ENCODE data around the gene NMRAL1. TPM values are rescaled to one million over a fixed set of nuclear protein-coding genes. Genes with fewer than 3 reads are reported as not detected.

Gene NMRAL1
- total RNA-seq, 1 donor from 2014 or later = 30.7 TPM

DNA sequence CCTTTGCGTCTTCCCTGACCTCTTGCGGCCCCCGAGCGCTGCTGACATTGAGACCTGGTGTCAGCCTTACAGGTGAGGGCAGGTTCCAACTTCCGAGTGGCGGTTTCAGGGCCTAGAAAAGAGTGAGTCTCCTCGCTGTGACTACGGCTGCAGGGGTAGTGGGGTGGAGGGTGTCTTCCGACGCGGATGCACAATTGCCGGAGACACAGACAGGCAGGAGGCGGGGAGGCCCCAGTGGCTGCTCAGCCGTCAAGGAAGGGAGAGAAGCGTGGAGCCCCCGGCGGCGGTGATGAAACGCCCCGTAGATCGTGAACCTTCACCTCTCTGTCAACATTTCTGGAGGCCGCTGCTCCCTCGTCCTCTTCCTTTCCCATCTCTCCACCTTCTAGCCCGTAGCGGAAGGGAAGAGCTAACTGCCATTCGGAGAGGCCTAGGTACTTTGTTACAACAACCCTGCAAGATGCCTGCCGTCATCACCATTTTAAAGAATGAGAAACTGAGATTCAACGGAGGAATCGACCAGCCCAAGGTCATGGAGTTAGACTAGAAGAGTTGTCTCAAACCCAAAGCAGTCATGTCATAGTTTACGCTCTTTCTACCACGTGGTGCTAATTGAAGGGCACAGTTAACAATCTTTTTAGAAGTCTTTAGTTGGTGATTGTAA, 48.3 kb downstream of the NMRAL1 start:
- intact Hi-C loops (cut with micrococcal nuclease) = no loop called here
- no peak for DNase-seq (ENCODE audit: low spot score)

DNA sequence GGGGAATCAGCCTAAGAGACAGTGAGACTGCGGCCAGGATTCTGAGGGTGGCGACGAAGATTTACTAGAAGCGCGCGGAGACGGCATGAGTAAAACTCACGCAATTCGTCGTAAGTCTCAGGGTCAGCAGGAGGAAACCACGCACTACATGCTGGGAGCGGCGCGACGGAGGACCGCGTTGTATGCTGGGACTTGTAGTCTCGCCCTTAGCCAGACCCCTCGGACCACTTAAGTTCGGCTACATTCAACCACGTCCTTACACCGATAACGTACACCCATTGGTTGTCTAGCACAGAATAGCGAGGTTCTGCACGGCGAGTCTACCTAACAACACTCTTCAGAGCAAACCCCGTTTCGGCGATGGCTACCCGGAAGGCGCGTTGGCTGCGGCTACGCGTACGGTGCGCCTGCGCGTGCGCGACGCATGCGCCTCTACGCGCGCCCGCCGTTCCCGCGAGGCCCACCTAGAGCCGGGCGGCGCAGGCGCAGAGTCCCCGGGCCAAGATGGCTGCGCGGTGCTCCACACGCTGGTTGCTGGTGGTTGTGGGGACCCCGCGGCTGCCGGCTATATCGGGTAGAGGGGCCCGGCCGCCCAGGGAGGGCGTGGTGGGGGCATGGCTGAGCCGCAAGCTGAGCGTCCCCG, 48.9 kb downstream of the NMRAL1 start, which contains the start of gene DNAJA3:
Gene DNAJA3 (plus strand): TSS at position 491 of the 643 bp plus-strand sequence. CDS start 14 bp downstream, at position 505.
- DNase-seq (ENCODE audit: low spot score) = peak; percentile 91
- H3K36me3 Mint-ChIP-seq (ENCODE audit: low read depth) = peaks cover 27% of the 10 kb centered on the region
- H3K27me3 Mint-ChIP-seq (ENCODE audit: low read depth) = no peaks in the 10 kb centered on the region
- intact Hi-C loops (cut with micrococcal nuclease) = loop anchor here (1.0 to 2.0 kb wide), 3 partner anchors 9 to 191 kb away; partner anchors contain the start of genes CORO7 and HMOX2
- H3K4me1 Mint-ChIP-seq (ENCODE audit: low read depth) = peaks cover 22% of the 10 kb centered on the region
- H3K27ac Mint-ChIP-seq = peak within 1 kb of the TSS; percentile 100
- no peaks in the 10 kb centered on the region for H3K9me3 Mint-ChIP-seq
- peak within 1 kb of the TSS; percentile 98 for H3K4me3 Mint-ChIP-seq (ENCODE audit: low read depth)

More for the DNA sequence above, 48.3 kb downstream of the NMRAL1 start:
- H3K27ac Mint-ChIP-seq = peak overlapping the region; percentile 100
- H3K4me1 Mint-ChIP-seq (ENCODE audit: low read depth) = peaks cover 23% of the 10 kb centered on the region
- H3K4me3 Mint-ChIP-seq (ENCODE audit: low read depth) = peak overlapping the region; percentile 98
- H3K9me3 Mint-ChIP-seq = no peaks in the 10 kb centered on the region
- H3K36me3 Mint-ChIP-seq (ENCODE audit: low read depth) = peaks cover 32% of the 10 kb centered on the region
- no peaks in the 10 kb centered on the region for H3K27me3 Mint-ChIP-seq (ENCODE audit: low read depth)

DNA sequence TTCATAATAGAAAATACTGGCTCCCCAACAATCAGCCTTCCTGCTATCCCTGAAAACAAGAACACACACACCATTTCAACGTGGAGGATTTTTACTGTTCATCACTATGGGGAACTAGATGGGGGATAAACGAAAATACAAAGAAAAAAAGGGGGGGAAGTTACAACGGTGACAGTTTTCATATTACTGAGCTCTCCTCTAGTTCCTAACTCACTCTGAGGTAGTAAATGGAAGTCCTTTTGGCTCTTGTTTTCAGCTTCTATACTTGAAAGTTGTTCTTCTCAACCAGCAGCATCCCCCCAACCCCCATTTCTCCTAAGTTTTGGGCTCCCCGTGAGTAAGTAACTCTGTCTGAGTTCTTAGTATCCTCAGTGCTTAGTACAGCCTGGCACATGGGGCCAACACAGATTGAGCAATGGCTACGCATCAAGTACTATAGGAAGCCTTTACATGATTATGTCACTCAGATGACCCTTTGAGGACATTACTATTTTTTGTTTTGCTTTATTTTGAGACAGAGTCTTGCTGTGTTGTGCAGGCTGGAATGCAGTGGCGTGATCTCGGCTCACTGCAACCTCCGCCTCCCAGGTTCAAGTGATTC, 53.8 kb downstream of the NMRAL1 start:
- intact Hi-C loops (cut with micrococcal nuclease) = no loop called here

DNA sequence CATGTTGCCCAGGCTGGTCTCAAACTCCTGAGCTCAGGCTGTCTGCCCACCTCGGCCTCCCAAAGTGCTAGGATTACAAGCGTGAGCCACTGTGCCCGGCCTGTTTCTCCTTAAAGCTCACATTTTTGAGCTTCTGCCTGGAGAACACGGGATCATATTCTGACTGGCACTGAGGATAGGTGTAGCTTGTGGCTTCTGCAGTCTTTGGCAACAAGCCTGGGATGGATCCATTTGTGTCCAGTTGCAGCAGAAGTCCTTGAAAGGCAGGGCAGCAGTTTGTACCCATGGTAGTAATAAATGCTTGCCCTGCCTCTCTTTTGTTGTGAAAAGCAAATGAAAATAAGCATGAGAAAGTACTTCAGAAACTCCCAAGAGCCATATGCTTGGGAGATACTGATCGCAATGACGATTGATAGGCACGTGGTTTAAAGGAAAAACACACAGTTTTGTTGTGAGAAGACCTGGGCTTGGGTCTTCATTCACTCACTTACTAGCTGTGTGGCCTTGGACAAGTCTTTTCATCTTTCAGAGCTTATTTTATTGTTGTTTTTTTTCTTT, 54.9 kb downstream of the NMRAL1 start:
- intact Hi-C loops (cut with micrococcal nuclease) = loop anchor here (5.0 kb wide), 1 partner anchor 118 kb away; the partner anchor contains the start of gene CDIP1
- no peaks in the 10 kb centered on the region for H3K9me3 Mint-ChIP-seq
- no peak for DNase-seq (ENCODE audit: low spot score)
- no peak overlapping the region for H3K27ac Mint-ChIP-seq
- peaks cover 14% of the 10 kb centered on the region for H3K4me1 Mint-ChIP-seq (ENCODE audit: low read depth)
- H3K27me3 Mint-ChIP-seq (ENCODE audit: low read depth) = no peaks in the 10 kb centered on the region
- H3K4me3 Mint-ChIP-seq (ENCODE audit: low read depth) = no peak overlapping the region
- peaks cover 6% of the 10 kb centered on the region for H3K36me3 Mint-ChIP-seq (ENCODE audit: low read depth)

More for the DNA sequence above, 53.8 kb downstream of the NMRAL1 start:
- no peak overlapping the region for H3K27ac Mint-ChIP-seq
- H3K27me3 Mint-ChIP-seq (ENCODE audit: low read depth) = no peaks in the 10 kb centered on the region
- peaks cover 8% of the 10 kb centered on the region for H3K4me1 Mint-ChIP-seq (ENCODE audit: low read depth)
- DNase-seq (ENCODE audit: low spot score) = no peak
- no peaks in the 10 kb centered on the region for H3K36me3 Mint-ChIP-seq (ENCODE audit: low read depth)
- no peaks in the 10 kb centered on the region for H3K9me3 Mint-ChIP-seq
- no peak overlapping the region for H3K4me3 Mint-ChIP-seq (ENCODE audit: low read depth)

DNA sequence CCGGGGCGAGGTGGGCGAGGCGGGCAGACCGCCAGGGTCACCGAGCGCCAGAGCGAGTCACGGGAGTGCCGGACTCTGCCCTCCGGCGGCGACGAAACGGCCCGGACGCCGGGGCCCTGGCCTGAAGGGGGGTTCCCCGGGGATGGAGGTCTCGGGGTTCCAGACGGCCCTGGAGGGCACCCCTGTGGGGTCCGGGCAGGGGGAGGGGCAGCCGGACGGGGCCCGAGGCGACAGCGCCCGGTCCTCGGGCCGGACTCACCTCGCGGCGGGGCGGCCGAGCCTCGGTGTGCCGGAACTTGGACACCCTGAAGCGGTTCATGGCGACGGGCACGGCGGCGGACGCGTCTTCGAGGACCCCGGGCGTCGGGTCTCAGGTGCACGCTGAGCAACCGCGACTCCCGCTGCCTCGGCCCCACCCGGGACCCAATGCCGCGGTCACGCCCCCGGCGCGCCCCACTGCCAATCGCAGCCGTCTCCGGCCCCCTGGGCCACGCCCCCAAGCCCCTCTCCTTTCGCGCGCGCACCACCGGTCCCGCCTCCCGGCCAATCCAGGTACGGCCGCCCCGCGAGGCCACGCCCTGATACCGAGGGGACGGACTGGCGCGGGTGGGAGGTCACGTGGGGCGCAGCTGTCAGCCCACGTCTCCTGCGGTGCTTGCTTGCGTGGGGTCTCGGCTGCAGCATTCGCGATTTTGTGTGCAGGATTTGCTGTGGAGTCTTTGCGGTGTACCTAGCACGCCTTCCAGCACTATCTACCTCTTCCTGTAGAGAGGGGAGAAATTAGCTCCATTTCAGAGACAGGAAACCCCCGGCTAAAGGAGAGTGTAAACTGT, 58.0 kb downstream of the NMRAL1 start, which contains the start of gene CORO7:
Gene CORO7 (minus strand): TSS at position 397 of the 833 bp plus-strand sequence. CDS start 78 bp downstream, at position 319.
- H3K27me3 Mint-ChIP-seq (ENCODE audit: low read depth) = no peaks in the 10 kb centered on the region
- peak within 1 kb of the TSS; percentile 88 for H3K27ac Mint-ChIP-seq
- H3K4me1 Mint-ChIP-seq (ENCODE audit: low read depth) = peaks cover 27% of the 10 kb centered on the region
- peak; percentile 98 for DNase-seq (ENCODE audit: low spot score)
- peaks cover 19% of the 10 kb centered on the region for H3K36me3 Mint-ChIP-seq (ENCODE audit: low read depth)
- H3K4me3 Mint-ChIP-seq (ENCODE audit: low read depth) = peak within 1 kb of the TSS; percentile 95
- intact Hi-C loops (cut with micrococcal nuclease) = loop anchor here (1.0 to 5.0 kb wide), 2 partner anchors 9 to 121 kb away; partner anchors contain the start of genes CDIP1 and DNAJA3
- H3K9me3 Mint-ChIP-seq = no peaks in the 10 kb centered on the region

DNA sequence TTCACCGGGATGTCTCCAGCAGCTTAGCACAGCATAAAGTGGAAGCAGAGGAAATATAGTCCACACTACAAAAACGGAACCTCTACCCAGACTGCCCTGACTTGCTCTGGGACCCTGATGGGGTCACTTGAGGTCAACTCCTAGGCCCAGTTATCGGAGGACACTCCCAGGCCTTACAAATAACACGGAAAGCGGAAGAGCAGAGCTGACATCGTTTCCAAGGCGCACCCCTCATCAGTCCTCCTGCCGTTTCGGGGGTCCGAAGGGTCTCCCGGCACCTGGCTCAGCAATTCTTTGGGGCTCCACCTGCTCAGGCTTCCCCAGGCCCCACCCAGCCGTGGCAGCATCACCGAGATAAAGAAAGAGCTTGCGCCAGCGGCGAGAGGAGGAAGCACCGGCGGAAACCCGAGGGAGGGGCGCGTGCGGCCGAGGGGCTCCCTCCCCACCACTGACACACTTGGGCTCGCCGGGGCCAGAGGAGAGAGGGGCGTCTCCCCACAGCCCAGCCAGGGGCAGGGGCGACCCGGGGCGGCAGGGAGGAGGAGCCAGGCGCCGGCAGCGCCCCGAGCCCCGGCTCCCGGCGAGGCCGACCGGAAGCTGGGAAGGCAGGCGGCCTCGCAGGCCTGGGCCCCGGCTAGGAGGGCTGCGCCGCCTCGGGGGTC, 58.8 kb downstream of the NMRAL1 start:
- H3K27ac Mint-ChIP-seq = peak overlapping the region; percentile 88
- H3K27me3 Mint-ChIP-seq (ENCODE audit: low read depth) = no peaks in the 10 kb centered on the region
- H3K4me1 Mint-ChIP-seq (ENCODE audit: low read depth) = peaks cover 30% of the 10 kb centered on the region
- H3K4me3 Mint-ChIP-seq (ENCODE audit: low read depth) = peak overlapping the region; percentile 95
- peaks cover 24% of the 10 kb centered on the region for H3K36me3 Mint-ChIP-seq (ENCODE audit: low read depth)
- no peaks in the 10 kb centered on the region for H3K9me3 Mint-ChIP-seq
- intact Hi-C loops (cut with micrococcal nuclease) = loop anchor here (1.0 to 5.0 kb wide), 3 partner anchors 10 to 122 kb away; partner anchors contain the start of genes CDIP1, DNAJA3 and HMOX2
- peak; percentile 74 for DNase-seq (ENCODE audit: low spot score)

DNA sequence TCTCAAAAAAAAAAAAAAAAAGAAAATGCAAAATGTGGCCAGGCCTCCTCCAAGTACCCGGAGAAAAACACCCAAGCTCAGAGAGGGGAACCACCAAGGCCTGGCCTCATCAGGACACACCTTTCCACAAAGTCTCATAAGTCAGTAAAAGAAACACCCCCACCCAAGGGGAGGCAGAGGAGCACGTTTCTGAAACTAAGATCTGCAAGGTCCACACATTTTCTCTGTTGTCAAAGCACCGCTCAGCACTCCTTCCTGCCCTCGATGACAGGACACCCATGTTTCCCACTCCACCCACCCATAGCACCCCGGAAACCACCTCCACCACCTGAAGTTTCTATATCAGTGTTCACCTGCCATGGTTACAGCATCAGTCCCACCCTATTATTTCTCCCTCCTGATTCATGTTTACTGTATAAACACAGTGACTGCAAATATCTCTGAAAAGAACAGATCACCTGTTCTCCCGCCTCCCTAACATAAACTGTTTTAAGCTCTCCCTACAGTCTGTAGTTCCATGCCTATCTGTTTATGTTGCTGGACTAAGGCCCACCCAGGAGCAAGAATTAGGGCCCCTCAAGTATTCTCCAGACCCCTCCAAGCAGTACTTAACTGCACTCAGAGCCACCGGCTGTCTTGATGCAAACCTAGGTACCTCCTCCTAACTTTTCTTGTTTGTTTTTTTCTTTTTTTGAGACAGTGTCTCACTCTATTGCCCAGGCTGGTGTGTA, 60.1 kb downstream of the NMRAL1 start:
- H3K27me3 Mint-ChIP-seq (ENCODE audit: low read depth) = no peaks in the 10 kb centered on the region
- peaks cover 31% of the 10 kb centered on the region for H3K36me3 Mint-ChIP-seq (ENCODE audit: low read depth)
- intact Hi-C loops (cut with micrococcal nuclease) = loop anchor here (2.0 kb wide), 1 partner anchor 62 kb away; the partner anchor contains the start of gene HMOX2
- peak; percentile 84 for DNase-seq (ENCODE audit: low spot score)
- peak overlapping the region; percentile 95 for H3K4me3 Mint-ChIP-seq (ENCODE audit: low read depth)
- H3K9me3 Mint-ChIP-seq = no peaks in the 10 kb centered on the region
- peak overlapping the region; percentile 88 for H3K27ac Mint-ChIP-seq
- H3K4me1 Mint-ChIP-seq (ENCODE audit: low read depth) = peaks cover 31% of the 10 kb centered on the region

DNA sequence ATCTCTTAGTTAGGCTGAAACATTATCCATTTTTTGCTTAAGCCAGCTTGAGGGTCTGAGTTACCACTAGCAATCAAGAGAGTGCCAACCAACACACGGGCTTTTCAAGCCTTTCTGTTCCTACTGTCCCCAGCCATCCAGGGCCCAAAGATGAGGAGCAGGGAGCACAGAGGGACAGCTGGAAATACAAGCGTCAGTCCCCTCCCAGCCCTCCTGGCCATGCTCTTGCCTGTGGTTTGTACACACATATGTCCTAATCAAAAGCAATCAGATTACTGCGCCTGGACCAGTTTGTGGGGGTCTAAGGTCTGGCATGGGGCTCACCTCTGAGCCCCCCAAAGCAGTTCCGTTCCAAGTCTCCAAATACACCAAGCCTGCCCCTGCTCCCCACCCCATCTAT, 61.6 kb downstream of the NMRAL1 start:
- no peak overlapping the region for H3K27ac Mint-ChIP-seq
- no peaks in the 10 kb centered on the region for H3K9me3 Mint-ChIP-seq
- H3K27me3 Mint-ChIP-seq (ENCODE audit: low read depth) = no peaks in the 10 kb centered on the region
- DNase-seq (ENCODE audit: low spot score) = no peak
- H3K36me3 Mint-ChIP-seq (ENCODE audit: low read depth) = peaks cover 31% of the 10 kb centered on the region
- intact Hi-C loops (cut with micrococcal nuclease) = no loop called here
- H3K4me3 Mint-ChIP-seq (ENCODE audit: low read depth) = no peak overlapping the region
- peaks cover 31% of the 10 kb centered on the region for H3K4me1 Mint-ChIP-seq (ENCODE audit: low read depth)

DNA sequence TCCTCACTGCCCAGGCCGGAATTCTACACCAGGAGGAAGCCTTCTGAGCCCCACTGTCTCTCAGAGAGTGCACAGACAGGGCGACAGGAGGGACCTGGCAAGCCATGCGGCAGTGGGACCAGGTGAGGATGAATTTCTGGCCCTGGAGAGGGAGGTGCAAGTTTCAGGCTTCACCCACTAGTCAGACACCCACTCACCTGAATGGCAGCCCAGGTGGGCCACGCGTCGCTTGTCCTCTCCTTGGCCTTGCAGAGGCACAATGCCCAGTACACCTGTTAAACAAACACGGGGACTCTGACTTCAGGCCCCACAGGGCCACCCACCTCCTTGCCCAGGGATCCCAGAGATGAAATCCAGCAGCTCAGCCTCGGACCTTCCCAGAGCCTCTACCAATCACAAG, 62.3 kb downstream of the NMRAL1 start:
- no peak overlapping the region for H3K4me3 Mint-ChIP-seq (ENCODE audit: low read depth)
- peaks cover 31% of the 10 kb centered on the region for H3K4me1 Mint-ChIP-seq (ENCODE audit: low read depth)
- H3K27me3 Mint-ChIP-seq (ENCODE audit: low read depth) = no peaks in the 10 kb centered on the region
- DNase-seq (ENCODE audit: low spot score) = no peak
- intact Hi-C loops (cut with micrococcal nuclease) = no loop called here
- no peak overlapping the region for H3K27ac Mint-ChIP-seq
- peaks cover 31% of the 10 kb centered on the region for H3K36me3 Mint-ChIP-seq (ENCODE audit: low read depth)
- H3K9me3 Mint-ChIP-seq = no peaks in the 10 kb centered on the region

Data from activated T-helper 2 cell treated with anti-CD3 and anti-CD28 coated beads, Interferon-gamma antibody, Interleukin-2, Interleukin-4, amounts not matched to agents 10 μg/mL and 5 μg/mL and 100 μg/mL, durations not matched to agents 14 hours and 24 hours and 36 hours (primary cell).